ENCODE results near the gene NKIRAS2. TPM values are rescaled to one million over a fixed set of nuclear protein-coding genes. Genes with fewer than 3 reads are reported as not detected.

The NKIRAS2 gene
- total and polyA plus RNA-seq, 2 of the 4 experiments (the other 2 are of a cell fraction), result 25.6 to 51.8 TPM

DNA sequence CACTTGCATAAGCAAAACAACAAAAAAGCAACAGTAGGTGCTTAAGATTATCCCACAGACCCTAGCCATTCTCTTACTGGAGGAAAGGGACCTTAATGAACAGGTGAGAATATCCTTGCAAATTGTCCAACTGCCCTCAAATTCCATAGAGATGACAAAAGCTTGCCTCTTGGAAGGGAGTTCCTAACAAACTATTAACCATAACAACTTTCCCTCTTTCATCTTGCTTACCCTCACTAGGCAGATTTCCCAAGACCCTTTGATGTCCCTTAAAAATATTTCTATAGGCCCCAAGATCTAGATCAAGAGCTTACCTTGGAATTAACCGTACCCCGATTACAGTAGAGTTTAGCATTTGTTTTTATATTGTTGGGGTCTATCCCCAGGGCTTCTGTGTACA lies 31.5 kb upstream of the NKIRAS2 start:
- H2BK15ac ChIP-seq (ENCODE audit: low read depth, low read length), result no peak overlapping the region
- no peaks in the 10 kb centered on the region for H3K9me3 ChIP-seq (ENCODE audit: control insufficient read depth, insufficient read depth, low read length)
- H4K91ac ChIP-seq (ENCODE audit: insufficient read depth, low read depth, low read length), result no peak overlapping the region
- H3K9me1 ChIP-seq (ENCODE audit: insufficient read depth, low read length), result no peaks in the 10 kb centered on the region
- no peak for TF ChIP-seq MAZ (IDR thresholded peaks at IDR 0.05; ENCODE audit: borderline replicate concordance, low read depth, low read length)
- H3K4me2 ChIP-seq (ENCODE audit: low read depth, low read length), result no peak overlapping the region
- ChIA-PET CTCF (interaction anchor here (0.6 kb wide), 1 partner anchor 46 kb away, joined by 4 read pairs; no protein-coding TSS in a partner anchor), POLR2A (ENCODE audit: unreplicated experiment) (no interaction called here)
- H3K27me3 ChIP-seq (ENCODE audit: control insufficient read depth, insufficient read depth, low read length), result no peaks in the 10 kb centered on the region
- no peak overlapping the region for H3K14ac ChIP-seq (replicated peaks; ENCODE audit: low read depth, low read length)
- dilution Hi-C loops (cut with HindIII; ENCODE audit: low sequenced_read_pairs, unreplicated experiment), result no loop called here
- no peak overlapping the region for H3K18ac ChIP-seq (ENCODE audit: low read depth, low read length)
- H2AFZ ChIP-seq (replicated peaks; ENCODE audit: low read length, poor library complexity), result no peak overlapping the region
- H2BK20ac ChIP-seq (ENCODE audit: low read depth, low read length), result no peak overlapping the region
- intact Hi-C loops (cut with micrococcal nuclease), result no loop called here
- in situ Hi-C loops (cut with MboI; ENCODE audit: low sequenced_read_pairs), result no loop called here
- H2AK5ac ChIP-seq (ENCODE audit: low read depth, low read length), result no peak overlapping the region
- H2BK120ac ChIP-seq (ENCODE audit: low read depth, low read length), result no peak overlapping the region
- peaks cover 58% of the 10 kb centered on the region for H3K36me3 ChIP-seq (ENCODE audit: control insufficient read depth, insufficient read depth, low read length)
- no peak overlapping the region for H4K8ac ChIP-seq (ENCODE audit: low read depth in 2 of 2, low read length in 2 of 2)
- no peak overlapping the region for H3K27ac ChIP-seq (ENCODE audit: insufficient read depth, low read length)
- no CpG with 5 or more reads among the region's 2 CpGs for WGBS, 2 experiments (ENCODE audit: extremely low coverage in 2 of 2, insufficient read length in 1 of 2)
- peaks cover 2% of the 10 kb centered on the region; the same call in 1 of the 2 replicates for H3K4me1 ChIP-seq (ENCODE audit: control insufficient read depth, insufficient read depth, low read length)
- no peak overlapping the region for H4K5ac ChIP-seq (ENCODE audit: low read depth, low read length)
- no peak overlapping the region for H3K4me3 ChIP-seq (ENCODE audit: insufficient read depth, low read depth, low read length)
- ATAC-seq (ENCODE audit: low read depth), result no peak
- peaks cover 33 to 50% of the 10 kb centered on the region in 2 experiments for H3K79me1 ChIP-seq (ENCODE audit: low read depth in 1 of 2, low read length in 2 of 2)
- DNase-seq, result no peak
- H3K56ac ChIP-seq (ENCODE audit: extremely low read depth, insufficient read depth, low read length), result no peak overlapping the region
- no peaks in the 10 kb centered on the region for H4K20me1 ChIP-seq (ENCODE audit: insufficient read depth, low read length)
- H3K4ac ChIP-seq (ENCODE audit: low read depth, low read length), result no peak overlapping the region
- no peak overlapping the region for H2BK5ac ChIP-seq (ENCODE audit: low read depth, low read length, poor library complexity, severe bottlenecking)
- H3K9ac ChIP-seq (ENCODE audit: low read depth, low read length), result no peak overlapping the region
- BruUV-seq (replicated peaks), result no TSS peak
- H3K23ac ChIP-seq (ENCODE audit: low read depth, low read length), result no peak overlapping the region
- no peak overlapping the region for H2AK9ac ChIP-seq (replicated peaks; ENCODE audit: low read depth, low read length, poor library complexity)
